OCI-LY7 (cell line): ENCODE data around the gene MYO7A.

Source experiments
- EZH2phosphoT487 ChIP-seq: fragments of 200-600 bp; sonication (generic); IDR thresholded peaks from 2 replicates; pipeline ENCODE4 v1.6.1; 2018; ENCODE audit warnings: low read depth, borderline replicate concordance, mild to moderate bottlenecking, mixed run types, antibody characterized with exemption, low read length, moderate library complexity, mixed read lengths
- TF ChIP-seq, protein P1 (sequence below): fragments of 200-600 bp; sonication (generic); conservative IDR thresholded peaks from 2 replicates; pipeline ENCODE4 v1.5.1; 2014; ENCODE audit warnings: mild to moderate bottlenecking, antibody characterized with exemption, low read length, moderate library complexity, mixed read lengths

DNA sequence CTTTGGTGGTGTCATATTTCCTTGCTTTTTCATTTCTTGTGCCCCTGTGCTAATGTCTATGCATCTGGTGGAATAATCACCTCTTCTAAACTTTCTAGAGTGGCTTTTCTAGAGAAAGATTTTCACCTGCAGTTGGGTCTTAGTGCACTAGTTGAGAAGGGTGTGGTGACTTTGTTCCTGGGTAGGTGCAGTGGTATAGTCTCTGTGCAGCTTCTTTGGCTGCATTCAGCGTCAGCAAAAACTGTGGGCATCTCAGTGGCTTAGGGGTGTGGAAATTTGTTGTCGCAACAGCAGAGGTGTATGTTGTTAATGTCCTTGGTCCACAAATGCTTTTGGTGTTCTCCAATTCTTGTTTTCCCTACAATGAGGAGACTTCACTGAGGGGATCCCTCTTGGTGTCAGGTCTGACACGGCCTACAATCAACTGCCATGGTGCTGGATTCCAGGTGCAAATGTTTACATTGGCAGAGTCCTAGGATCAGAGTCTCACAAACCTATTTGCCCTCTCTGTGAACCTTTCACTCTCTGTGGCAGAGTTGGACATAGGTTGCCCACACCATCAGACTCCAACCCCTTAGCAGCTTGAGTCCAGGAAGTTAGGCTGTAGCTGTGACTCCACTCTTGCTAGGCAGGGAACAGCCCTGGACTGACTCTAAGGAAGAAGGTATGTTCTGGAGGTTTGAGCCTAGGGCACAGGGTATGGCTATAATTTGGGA is 124.7 kb downstream of the MYO7A start:
- TF ChIP-seq, protein P1, sequence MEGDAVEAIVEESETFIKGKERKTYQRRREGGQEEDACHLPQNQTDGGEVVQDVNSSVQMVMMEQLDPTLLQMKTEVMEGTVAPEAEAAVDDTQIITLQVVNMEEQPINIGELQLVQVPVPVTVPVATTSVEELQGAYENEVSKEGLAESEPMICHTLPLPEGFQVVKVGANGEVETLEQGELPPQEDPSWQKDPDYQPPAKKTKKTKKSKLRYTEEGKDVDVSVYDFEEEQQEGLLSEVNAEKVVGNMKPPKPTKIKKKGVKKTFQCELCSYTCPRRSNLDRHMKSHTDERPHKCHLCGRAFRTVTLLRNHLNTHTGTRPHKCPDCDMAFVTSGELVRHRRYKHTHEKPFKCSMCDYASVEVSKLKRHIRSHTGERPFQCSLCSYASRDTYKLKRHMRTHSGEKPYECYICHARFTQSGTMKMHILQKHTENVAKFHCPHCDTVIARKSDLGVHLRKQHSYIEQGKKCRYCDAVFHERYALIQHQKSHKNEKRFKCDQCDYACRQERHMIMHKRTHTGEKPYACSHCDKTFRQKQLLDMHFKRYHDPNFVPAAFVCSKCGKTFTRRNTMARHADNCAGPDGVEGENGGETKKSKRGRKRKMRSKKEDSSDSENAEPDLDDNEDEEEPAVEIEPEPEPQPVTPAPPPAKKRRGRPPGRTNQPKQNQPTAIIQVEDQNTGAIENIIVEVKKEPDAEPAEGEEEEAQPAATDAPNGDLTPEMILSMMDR, result no peak
- TF ChIP-seq EZH2phosphoT487, result no peak
